Mucosa of rectum (tissue), 2 donors: ENCODE results near the gene PCNX1.
"Not testable (repeated sequence)": the region's sequence is repeated elsewhere in the genome, so short reads cannot be mapped to it uniquely, and the experiment has no call there.

Experiments
- H3K27ac ChIP-seq, 2 donors: one replicate each; pipeline ENCODE4 v1.7.0; 2013; ENCODE audit warnings: inconsistent platforms in 2 of 2, low read depth in 2 of 2, low read length in 2 of 2
- H3K27me3 ChIP-seq, 2 donors: one replicate each; pipeline ENCODE4 v1.7.0; 2013; ENCODE audit warnings: low read length in 2 of 2; ENCODE audit not compliant: control insufficient read depth in 2 of 2, insufficient read depth in 2 of 2
- H3K36me3 ChIP-seq, 2 donors: one replicate each; pipeline ENCODE4 v1.7.0; 2013; ENCODE audit warnings: low read length in 2 of 2; ENCODE audit not compliant: control insufficient read depth in 2 of 2, insufficient read depth in 2 of 2
- H3K4me1 ChIP-seq, 2 donors: one replicate each; pipeline ENCODE4 v1.7.0; 2013; ENCODE audit warnings: low read length in 2 of 2, mild to moderate bottlenecking in 1 of 2; ENCODE audit not compliant: control insufficient read depth in 2 of 2, insufficient read depth in 2 of 2
- H3K4me3 ChIP-seq, 2 donors: one replicate each; pipeline ENCODE4 v1.7.0; 2013; ENCODE audit warnings: low read length in 2 of 2
- H3K9ac ChIP-seq, 2 donors: one replicate each; pipeline ENCODE4 v1.7.0; 2013; ENCODE audit warnings: low read length in 2 of 2, low read depth in 1 of 2, mild to moderate bottlenecking in 1 of 2
- H3K9me3 ChIP-seq, 2 donors: one replicate each; pipeline ENCODE4 v1.7.0; 2013; ENCODE audit warnings: low read length in 2 of 2; ENCODE audit not compliant: control insufficient read depth in 2 of 2
- donor health status: healthy.
- donor health status: Normal muscosa, but diverticular disease.

The PCNX1 gene

GRCh38 chr14:70880888-70881287 is 26.4 kb upstream of the PCNX1 start:
- H3K36me3 ChIP-seq, H3K27me3 ChIP-seq, H3K27ac ChIP-seq, H3K9ac ChIP-seq, H3K4me3 ChIP-seq, H3K4me1 ChIP-seq, H3K9me3 ChIP-seq: not testable (repeated sequence)

GRCh38 chr14:70881549-70882177 is 25.6 kb upstream of the PCNX1 start:
- Histone ChIP-seq H3K36me3 (no peaks in the 10 kb centered on the region), H3K9me3 (no peaks in the 10 kb centered on the region), H3K27me3 (no peaks in the 10 kb centered on the region), H3K4me3 (no peak overlapping the region), H3K4me1 (peaks cover 0 to 7% of the 10 kb centered on the region in 2 donors), H3K27ac (no peak overlapping the region), H3K9ac (no peak overlapping the region)

- Histone ChIP-seq H3K4me1 (peaks cover 4 to 7% of the 10 kb centered on the region in 2 donors), H3K36me3 (no peaks in the 10 kb centered on the region), H3K27ac (peak overlapping the region; percentile 50 to 69), H3K9ac (no peak overlapping the region), H3K4me3 (no peak overlapping the region), H3K9me3 (no peaks in the 10 kb centered on the region), H3K27me3 (no peaks in the 10 kb centered on the region)
Observed at GRCh38 chr14:70882776-70883492, 24.3 kb upstream of the PCNX1 start.

GRCh38 chr14:70884595-70885342 is 22.5 kb upstream of the PCNX1 start:
- H3K4me1 ChIP-seq: peaks cover 5 to 7% of the 10 kb centered on the region in 2 donors

GRCh38 chr14:70885343-70886022 is 21.8 kb upstream of the PCNX1 start:
- no peaks in the 10 kb centered on the region for H3K36me3 ChIP-seq
- peak overlapping the region in 1 of 2 donors; percentile 77 for H3K27ac ChIP-seq
- peaks cover 5 to 7% of the 10 kb centered on the region in 2 donors for H3K4me1 ChIP-seq
- H3K27me3 ChIP-seq: no peaks in the 10 kb centered on the region
- peak overlapping the region in 1 of 2 donors; percentile 10 for H3K4me3 ChIP-seq
- H3K9me3 ChIP-seq: no peaks in the 10 kb centered on the region
- no peak overlapping the region for H3K9ac ChIP-seq

More at GRCh38 chr14:70884595-70885342, 22.5 kb upstream of the PCNX1 start:
- Histone ChIP-seq H3K9me3 (no peaks in the 10 kb centered on the region), H3K4me3 (no peak overlapping the region), H3K9ac (no peak overlapping the region), H3K27ac (peak overlapping the region in 1 of 2 donors; percentile 5), H3K36me3 (no peaks in the 10 kb centered on the region), H3K27me3 (no peaks in the 10 kb centered on the region)

- no peaks in the 10 kb centered on the region for H3K27me3 ChIP-seq
- no peak overlapping the region for H3K4me3 ChIP-seq
- H3K27ac ChIP-seq: peak overlapping the region; percentile 66 to 77
- H3K4me1 ChIP-seq: peaks cover 5 to 7% of the 10 kb centered on the region in 2 donors
- no peaks in the 10 kb centered on the region for H3K9me3 ChIP-seq
- H3K36me3 ChIP-seq: no peaks in the 10 kb centered on the region
- no peak overlapping the region for H3K9ac ChIP-seq
Observed at GRCh38 chr14:70886421-70887206, 20.6 kb upstream of the PCNX1 start.

GRCh38 chr14:70887207-70887681 is 20.0 kb upstream of the PCNX1 start:
- H3K27me3 ChIP-seq: no peaks in the 10 kb centered on the region
- peak overlapping the region; percentile 66 to 77 for H3K27ac ChIP-seq
- H3K4me3 ChIP-seq: peak overlapping the region in 1 of 2 donors; percentile 14
- H3K36me3 ChIP-seq: no peaks in the 10 kb centered on the region
- no peaks in the 10 kb centered on the region for H3K9me3 ChIP-seq
- no peak overlapping the region for H3K9ac ChIP-seq
- H3K4me1 ChIP-seq: peaks cover 5 to 7% of the 10 kb centered on the region in 2 donors

- H3K4me3 ChIP-seq: peak overlapping the region in 1 of 2 donors; percentile 14
- H3K9ac ChIP-seq: no peak overlapping the region
- peak overlapping the region; percentile 66 to 77 for H3K27ac ChIP-seq
- no peaks in the 10 kb centered on the region for H3K36me3 ChIP-seq
- H3K27me3 ChIP-seq: no peaks in the 10 kb centered on the region
- peaks cover 5 to 7% of the 10 kb centered on the region in 2 donors for H3K4me1 ChIP-seq
- no peaks in the 10 kb centered on the region for H3K9me3 ChIP-seq
Observed at GRCh38 chr14:70887737-70888499, 19.3 kb upstream of the PCNX1 start.
